Measurements from ENCODE around the gene SERP2. TPM values are rescaled to one million over a fixed set of nuclear protein-coding genes. Genes with fewer than 3 reads are reported as not detected.

The SERP2 gene
- total and polyA plus RNA-seq, 2 donors (not counting 1 experiment from before 2014, with no cell fraction given), result 0.43 TPM; not detected in 1

- no peak for ATAC-seq (ENCODE audit: low read depth)
- Mint-ChIP-seq H3K4me1 (no peaks in the 10 kb centered on the region), H3K27me3 (peaks cover 28% of the 10 kb centered on the region)
Observed at GRCh38 chr13:44396701-44397580, 23.3 kb downstream of the SERP2 start.

More at GRCh38 chr13:44396701-44397580, 23.3 kb downstream of the SERP2 start:
- Mint-ChIP-seq H3K27ac (no peak overlapping the region), H3K4me3 (no peak overlapping the region), H3K9me3 (ENCODE audit: insufficient read depth) (no peaks in the 10 kb centered on the region)
- DNase-seq, result no peak
- Histone ChIP-seq H3K27me3 (replicated peaks in 1 of 4; ENCODE audit: control extremely low read depth in 1 of 4, control insufficient read depth in 3 of 4, insufficient read depth in 4 of 4, low read length in 3 of 4) (peaks cover 0 to 2% (median 0%) of the 10 kb centered on the region in 4 experiments), H3K9me3 (ENCODE audit: control extremely low read depth in 1 of 3, control insufficient read depth in 2 of 3, insufficient read depth in 1 of 3, low read length in 2 of 3) (no peaks in the 10 kb centered on the region), H3K9ac (ENCODE audit: low read length) (no peak overlapping the region), H3K4me2 (replicated peaks; ENCODE audit: low read depth, low read length, poor library complexity, severe bottlenecking) (no peak overlapping the region), H3K4me3 (ENCODE audit: control extremely low read depth in 1 of 5, extremely low read depth in 1 of 5, insufficient read depth in 1 of 5, low read depth in 2 of 5, low read length in 4 of 5) (no peak overlapping the region), H4K20me1 (ENCODE audit: control insufficient read depth, insufficient read depth, low read length, poor library complexity, severe bottlenecking) (no peaks in the 10 kb centered on the region), H2AFZ (ENCODE audit: insufficient read depth, low read depth, low read length, poor library complexity, severe bottlenecking) (no peak overlapping the region), H3K79me2 (ENCODE audit: control insufficient read depth, insufficient read depth, low read length) (no peaks in the 10 kb centered on the region), H3K4me1 (ENCODE audit: control insufficient read depth in 2 of 2, insufficient read depth in 2 of 2, low read length in 2 of 2) (no peaks in the 10 kb centered on the region), H3K27ac (ENCODE audit: low read length in 2 of 2) (no peak overlapping the region), H3K36me3 (replicated peaks in 1 of 2; ENCODE audit: control extremely low read depth in 1 of 2, control insufficient read depth in 1 of 2, extremely low read depth in 1 of 2, insufficient read depth in 2 of 2, low read length in 1 of 2) (no peaks in the 10 kb centered on the region)
- TF ChIP-seq EZH2 (IDR thresholded peaks at IDR 0.05; ENCODE audit: borderline replicate concordance, insufficient read depth, low read depth, low read length, poor library complexity, severe bottlenecking) (no peak), CTCF (IDR thresholded peaks at IDR 0.05) (no peak)
- intact Hi-C loops (cut with micrococcal nuclease), result no loop called here
- ChIA-PET CTCF (no interaction called here), POLR2A (no interaction called here)
- WGBS (ENCODE audit: insufficient coverage), result 96% methylated on average over 24 of the region's 26 CpGs

Measured in B cell (primary cell).